Keratinocyte (primary cell): Measurements from ENCODE around the gene CFAP210. TPM values are rescaled to one million over a fixed set of nuclear protein-coding genes. Genes with fewer than 3 reads are reported as not detected.
"Not testable (repeated sequence)": the region's sequence is repeated elsewhere in the genome, so short reads cannot be mapped to it uniquely, and the experiment has no call there.

Experiments
- DNase-seq: peaks from one replicate; pipeline ENCODE4 v3.0.0-alpha.2; 2011; ENCODE audit warnings: low read depth, missing footprints, low spot score
- FAIRE-seq: peaks from 2 replicates; lab custom pipeline; 2011; peaks lifted over from hg19 to GRCh38; lab: Jason Lieb, UNC
- H2AFZ ChIP-seq: 2 replicates; pipeline ENCODE4 v1.6.0; 2012; ENCODE audit warnings: low read length, control low read depth, inconsistent platforms; ENCODE audit not compliant: control insufficient read depth
- H3K27ac ChIP-seq: 2 replicates; pipeline ENCODE4 v1.5.1; 2011; ENCODE audit warnings: low read length; ENCODE audit not compliant: control insufficient read depth, insufficient read depth
- H3K27me3 ChIP-seq: 3 replicates; pipeline ENCODE4 v1.6.0; 2011; ENCODE audit warnings: low read length; ENCODE audit not compliant: control insufficient read depth, insufficient read depth; ENCODE audit errors: extremely low read depth
- H3K36me3 ChIP-seq, 2 experiments: 2 replicates in 1 of 2; 3 replicates in 1 of 2; pipeline ENCODE4 v1.5.1; 2011; ENCODE audit warnings: low read length in 2 of 2, mild to moderate bottlenecking in 1 of 2; ENCODE audit not compliant: control insufficient read depth in 2 of 2, insufficient read depth in 2 of 2; ENCODE audit errors: extremely low read depth in 1 of 2
- H3K4me1 ChIP-seq: 3 replicates; pipeline ENCODE4 v1.5.1; 2011; ENCODE audit warnings: low read length; ENCODE audit not compliant: control insufficient read depth, insufficient read depth; ENCODE audit errors: extremely low read depth
- H3K4me2 ChIP-seq: 3 replicates; pipeline ENCODE4 v1.6.0; 2011; ENCODE audit warnings: low read depth, low read length; ENCODE audit not compliant: control insufficient read depth, insufficient read depth; ENCODE audit errors: extremely low read depth
- H3K4me3 ChIP-seq, 3 experiments: fragments of 200-600 bp in 1 of 3; sonication (generic) in 1 of 3; 2 replicates in 2 of 3; 3 replicates in 1 of 3; pipeline ENCODE4 v1.5.1; 2011 to 2016; ENCODE audit warnings: low read length in 3 of 3, mild to moderate bottlenecking in 3 of 3, control low read depth in 2 of 3, inconsistent platforms in 1 of 3, low read depth in 1 of 3, mixed read lengths in 1 of 3, mixed run types in 1 of 3, moderate library complexity in 1 of 3; ENCODE audit not compliant: control insufficient read depth in 2 of 3, insufficient read depth in 2 of 3; ENCODE audit errors: extremely low read depth in 1 of 3
- H3K79me2 ChIP-seq: 2 replicates; pipeline ENCODE4 v1.6.0; 2012; ENCODE audit warnings: low read length; ENCODE audit not compliant: control insufficient read depth, insufficient read depth
- H3K9ac ChIP-seq: 3 replicates; pipeline ENCODE4 v1.6.0; 2011; ENCODE audit warnings: low read length; ENCODE audit not compliant: control insufficient read depth, insufficient read depth; ENCODE audit errors: extremely low read depth
- H3K9me1 ChIP-seq: 3 replicates; pipeline ENCODE4 v1.6.0; 2011; ENCODE audit warnings: low read length; ENCODE audit not compliant: control insufficient read depth, insufficient read depth; ENCODE audit errors: extremely low read depth
- H3K9me3 ChIP-seq: 2 replicates; pipeline ENCODE4 v1.5.1; 2012; ENCODE audit warnings: low read depth, low read length; ENCODE audit not compliant: control insufficient read depth
- H4K20me1 ChIP-seq: 3 replicates; pipeline ENCODE4 v1.6.0; 2011; ENCODE audit warnings: low read length; ENCODE audit not compliant: control insufficient read depth, insufficient read depth; ENCODE audit errors: extremely low read depth
- EZH2 ChIP-seq: IDR thresholded peaks from one replicate; pipeline ENCODE4 v1.6.1; 2012; ENCODE audit warnings: inconsistent platforms, mild to moderate bottlenecking, low read length, moderate library complexity
- dilution Hi-C: fragments of 300-500 bp; cut with MboI; formaldehyde crosslinking; loops from one replicate; pipeline ENCODE4 v1.7.0; 2020; ENCODE audit warnings: low sequenced_read_pairs; ENCODE audit not compliant: extremely low pct_ligation_motif_present
- polyA plus RNA-seq, 5 experiments: library from polyadenylated mRNA; depleted of rRNA in 3 of 5; stranded (reverse) in 3 of 5; stranded (forward) in 1 of 5; unstranded in 1 of 5; fragments of >200 nt; gene quantifications; 1 replicate in 1 of 5; 2 replicates in 3 of 5; 3 replicates in 1 of 5; pipeline versions ENCODE4 v1.2.1 to v1.2.3, GENCODE V29; 2011 to 2012; ENCODE audit warnings: missing spikeins in 2 of 5, low read depth in 1 of 5, low replicate concordance in 1 of 5
- TF ChIP-seq, protein P1 (sequence below), 3 experiments: IDR thresholded peaks in 1 of 3; conservative IDR thresholded peaks in 1 of 3; optimal IDR thresholded peaks in 1 of 3; 2 replicates in 2 of 3; 3 replicates in 1 of 3; pipeline versions ENCODE3 to v1.5.1; 2011; ENCODE audit warnings: low read length in 3 of 3, mild to moderate bottlenecking in 3 of 3, moderate library complexity in 2 of 3, control low read depth in 1 of 3, inconsistent platforms in 1 of 3; ENCODE audit not compliant: insufficient read depth in 2 of 3; ENCODE audit errors: extremely low read depth in 1 of 3

CFAP210 gene
- polyA plus RNA-seq, 1 donor (not counting 4 experiments of a cell fraction or from before 2014, with no cell fraction given), result 0.30 TPM

DNA sequence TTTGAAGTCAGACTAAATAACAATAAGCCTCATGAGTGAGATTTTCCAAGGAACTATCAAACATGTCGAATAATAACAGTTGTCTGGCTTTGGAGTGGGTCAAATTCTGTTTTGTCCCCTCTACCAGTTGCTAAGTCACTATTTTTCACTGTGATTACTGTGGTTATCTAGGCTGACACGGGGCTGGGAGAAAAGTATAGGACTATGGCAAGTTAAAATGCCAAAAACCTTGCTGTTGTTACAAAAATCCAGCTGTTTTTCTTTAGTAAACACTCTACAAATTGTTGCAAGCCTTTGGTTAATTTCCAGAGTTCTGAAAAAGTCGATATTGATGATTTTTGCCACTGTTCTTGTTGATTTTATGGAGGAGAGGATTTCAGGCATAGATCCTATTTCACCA is 1.5 kb downstream of the CFAP210 start:
- Histone ChIP-seq H3K79me2 (no peaks in the 10 kb centered on the region), H4K20me1 (no peaks in the 10 kb centered on the region), H3K9me1 (no peaks in the 10 kb centered on the region), H3K4me1 (peaks cover 4% of the 10 kb centered on the region), H3K36me3 (no peaks in the 10 kb centered on the region), H3K27me3 (no peaks in the 10 kb centered on the region), H2AFZ (no peak overlapping the region), H3K4me2 (no peak overlapping the region), H3K4me3 (no peak overlapping the region), H3K9me3 (no peaks in the 10 kb centered on the region), H3K27ac (no peak overlapping the region), H3K9ac (no peak overlapping the region)
- no peak for TF ChIP-seq EZH2
- TF ChIP-seq, protein P1, sequence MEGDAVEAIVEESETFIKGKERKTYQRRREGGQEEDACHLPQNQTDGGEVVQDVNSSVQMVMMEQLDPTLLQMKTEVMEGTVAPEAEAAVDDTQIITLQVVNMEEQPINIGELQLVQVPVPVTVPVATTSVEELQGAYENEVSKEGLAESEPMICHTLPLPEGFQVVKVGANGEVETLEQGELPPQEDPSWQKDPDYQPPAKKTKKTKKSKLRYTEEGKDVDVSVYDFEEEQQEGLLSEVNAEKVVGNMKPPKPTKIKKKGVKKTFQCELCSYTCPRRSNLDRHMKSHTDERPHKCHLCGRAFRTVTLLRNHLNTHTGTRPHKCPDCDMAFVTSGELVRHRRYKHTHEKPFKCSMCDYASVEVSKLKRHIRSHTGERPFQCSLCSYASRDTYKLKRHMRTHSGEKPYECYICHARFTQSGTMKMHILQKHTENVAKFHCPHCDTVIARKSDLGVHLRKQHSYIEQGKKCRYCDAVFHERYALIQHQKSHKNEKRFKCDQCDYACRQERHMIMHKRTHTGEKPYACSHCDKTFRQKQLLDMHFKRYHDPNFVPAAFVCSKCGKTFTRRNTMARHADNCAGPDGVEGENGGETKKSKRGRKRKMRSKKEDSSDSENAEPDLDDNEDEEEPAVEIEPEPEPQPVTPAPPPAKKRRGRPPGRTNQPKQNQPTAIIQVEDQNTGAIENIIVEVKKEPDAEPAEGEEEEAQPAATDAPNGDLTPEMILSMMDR (optimal IDR thresholded peaks at IDR 0.05 in 1 of 3, IDR thresholded peaks at IDR 0.05 in 1 of 3, conservative IDR thresholded peaks at IDR 0.05 in 1 of 3; ENCODE audit: extremely low read depth in 1 of 3, insufficient read depth in 2 of 3, low read length in 3 of 3), result no peak
- DNase-seq, result no peak
- dilution Hi-C loops, result no loop called here
- no peak for FAIRE-seq

DNA sequence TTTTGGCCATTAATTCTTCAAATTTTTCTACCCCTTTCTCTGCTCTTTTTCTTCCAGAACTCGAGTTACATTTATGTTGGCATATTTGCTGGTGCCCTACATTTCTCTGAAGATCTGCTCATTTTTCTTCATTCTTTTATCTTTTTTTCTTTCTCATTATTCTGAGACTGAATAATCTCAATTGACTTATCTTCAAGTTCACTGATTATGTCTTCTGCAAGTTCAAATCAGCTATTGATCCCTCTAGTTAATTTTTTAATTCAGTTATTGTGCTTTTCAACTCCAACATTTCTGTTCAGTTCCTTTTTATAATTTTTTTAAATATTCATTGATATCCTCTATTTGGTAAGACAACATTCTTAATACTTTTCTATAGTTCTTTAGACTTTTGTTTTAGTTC is 3.2 kb downstream of the CFAP210 start:
- Histone ChIP-seq H3K9me1 (no peaks in the 10 kb centered on the region), H3K4me3 (no peak overlapping the region), H4K20me1 (no peaks in the 10 kb centered on the region), H3K9ac (no peak overlapping the region), H3K4me2 (no peak overlapping the region), H3K4me1 (peaks cover 4% of the 10 kb centered on the region), H3K27ac (no peak overlapping the region), H2AFZ (no peak overlapping the region), H3K36me3 (no peaks in the 10 kb centered on the region), H3K9me3 (no peaks in the 10 kb centered on the region), H3K27me3 (no peaks in the 10 kb centered on the region), H3K79me2 (no peaks in the 10 kb centered on the region)
- FAIRE-seq (no peak), DNase-seq (no peak)
- dilution Hi-C loops, result no loop called here
- TF ChIP-seq, protein P1 (optimal IDR thresholded peaks at IDR 0.05 in 1 of 3, IDR thresholded peaks at IDR 0.05 in 1 of 3, conservative IDR thresholded peaks at IDR 0.05 in 1 of 3; ENCODE audit: extremely low read depth in 1 of 3, insufficient read depth in 2 of 3, low read length in 3 of 3), result no peak
- no peak for TF ChIP-seq EZH2

DNA sequence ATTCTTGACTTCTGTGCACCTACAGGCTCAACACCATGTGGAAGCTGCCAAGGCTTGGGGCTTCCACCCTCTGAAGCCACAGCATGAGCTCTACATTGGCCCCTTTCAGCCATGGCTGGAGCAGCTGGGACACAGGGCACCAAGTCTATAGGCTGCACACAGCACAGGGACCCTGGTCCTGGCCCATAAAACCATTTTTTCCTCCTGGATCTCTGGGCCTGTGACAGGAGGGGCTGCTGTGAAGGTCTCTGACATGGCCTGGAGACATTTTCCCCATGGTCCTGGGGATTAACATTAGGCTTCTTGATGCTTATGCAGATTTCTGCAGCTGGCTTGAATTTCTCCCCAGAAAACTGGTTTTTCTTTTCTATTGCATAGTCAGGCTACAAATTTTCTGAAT is 6.3 kb downstream of the CFAP210 start:
- H4K20me1 ChIP-seq, FAIRE-seq, H3K4me1 ChIP-seq, H3K4me3 ChIP-seq, dilution Hi-C loops, H3K79me2 ChIP-seq, H3K27ac ChIP-seq, H3K36me3 ChIP-seq, H3K27me3 ChIP-seq, H3K9me1 ChIP-seq, H2AFZ ChIP-seq, H3K9me3 ChIP-seq, H3K4me2 ChIP-seq, H3K9ac ChIP-seq, DNase-seq: not testable (repeated sequence)

DNA sequence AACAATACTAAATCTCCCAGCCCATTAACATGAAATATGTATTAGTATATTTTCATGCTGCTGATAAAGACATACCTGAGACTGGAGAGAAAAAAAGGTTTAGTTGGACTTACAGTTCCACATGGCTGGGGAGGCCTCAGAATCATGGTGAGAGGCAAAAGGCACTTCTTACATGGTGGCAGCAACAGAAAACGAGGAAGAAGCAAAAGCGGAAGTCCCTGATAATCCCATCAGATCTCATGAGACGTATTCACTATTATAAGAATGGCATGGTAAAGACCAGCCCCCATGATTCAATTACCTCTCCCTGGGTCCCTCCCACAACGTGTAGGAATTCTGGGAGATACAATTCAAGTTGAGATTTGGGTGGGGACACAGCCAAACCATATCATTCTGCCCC is 7.4 kb downstream of the CFAP210 start:
- dilution Hi-C loops, H3K4me3 ChIP-seq, H3K9me3 ChIP-seq, DNase-seq, H3K79me2 ChIP-seq, FAIRE-seq, H3K4me2 ChIP-seq, H4K20me1 ChIP-seq, H3K36me3 ChIP-seq, H3K27ac ChIP-seq, H3K9me1 ChIP-seq, H3K27me3 ChIP-seq, H3K9ac ChIP-seq, H2AFZ ChIP-seq: not testable (repeated sequence)
- peaks cover 14% of the 10 kb centered on the region for H3K4me1 ChIP-seq
